Fibroblast of pulmonary artery (primary cell): ENCODE measurements around the gene RPS2.
A peak's percentile ranks its signal among the peaks of the same experiment; 100 is the strongest.
"Not testable (repeated sequence)": the region's sequence is repeated elsewhere in the genome, so short reads cannot be mapped to it uniquely, and the experiment has no call there.

Source experiments
- DNase-seq: peaks from one replicate; pipeline ENCODE4 v3.0.0-alpha.2; 2010; ENCODE audit warnings: low read depth
- H3K4me3 ChIP-seq: replicated peaks from 2 replicates; pipeline ENCODE4 v1.5.1; 2011; ENCODE audit warnings: low read depth, mild to moderate bottlenecking, control low read depth, low read length, moderate library complexity
- CTCF ChIP-seq: IDR thresholded peaks from 2 replicates; pipeline ENCODE4 v1.5.1; 2011; ENCODE audit warnings: mild to moderate bottlenecking, control low read depth, low read length, inconsistent platforms; ENCODE audit errors: missing control alignments

RPS2 gene

GRCh38 chr16:1964506-1965395 is at the start of gene RPS2:
RPS2 (minus strand) TSS chr16:1964826; CDS start chr16:1964625, 201 bp downstream.
- no peak for TF ChIP-seq CTCF
- DNase-seq = peak; percentile 99
- peak within 1 kb of the TSS; percentile 90 for H3K4me3 ChIP-seq

- TF ChIP-seq CTCF = no peak
- no peak for DNase-seq
- no peak overlapping the region for H3K4me3 ChIP-seq
Measured at GRCh38 chr16:2013527-2013926, 48.9 kb upstream of the RPS2 start.

GRCh38 chr16:2011726-2012125 is 47.1 kb upstream of the RPS2 start:
- not testable (repeated sequence) for H3K4me3 ChIP-seq, DNase-seq

GRCh38 chr16:2009791-2010510 is 45.3 kb upstream of the RPS2 start, which contains the start of gene ZNF598:
ZNF598 (minus strand) TSS chr16:2009821.
- DNase-seq = peak; percentile 86
- TF ChIP-seq CTCF = no peak

GRCh38 chr16:2009164-2009711 is 44.6 kb upstream of the RPS2 start:
- no peak for DNase-seq
- TF ChIP-seq CTCF = no peak
- H3K4me3 ChIP-seq = peak overlapping the region; percentile 68

More at GRCh38 chr16:2009791-2010510, 45.3 kb upstream of the RPS2 start, which contains the start of gene ZNF598:
- peak within 1 kb of the TSS; percentile 82 for H3K4me3 ChIP-seq

- TF ChIP-seq CTCF = no peak
- peak overlapping the region; percentile 68 for H3K4me3 ChIP-seq
- DNase-seq = peak; percentile 57
Measured at GRCh38 chr16:2008631-2009163, 44.1 kb upstream of the RPS2 start.
